GM12878 (cell line): ENCODE data around the gene SPTSSB.

ENCODE experiments used
- CEBPB ChIP-seq, 2 experiments: fragments of 150-350 bp in 1 of 2; IDR thresholded peaks; 2 replicates each; pipeline ENCODE4 v1.6.1; 2012 to 2014; ENCODE audit warnings: low read depth in 2 of 2, low read length in 2 of 2, borderline replicate concordance in 1 of 2, inconsistent platforms in 1 of 2
- NR2F1 ChIP-seq: fragments of 450-650 bp; conservative IDR thresholded peaks from 2 replicates; pipeline ENCODE4 v1.6.1; 2017; ENCODE audit warnings: mild to moderate bottlenecking
- POLR2A ChIP-seq: IDR thresholded peaks from 2 replicates; pipeline ENCODE4 v1.6.1; 2011; ENCODE audit warnings: low read depth, mild to moderate bottlenecking, low read length
- TF ChIP-seq, protein P1 (sequence below), 3 experiments: IDR thresholded peaks in 2 of 3; conservative IDR thresholded peaks in 1 of 3; 2 replicates each; pipeline ENCODE4 v1.5.1; 2011; ENCODE audit warnings: low read depth in 3 of 3, low read length in 3 of 3, mild to moderate bottlenecking in 3 of 3, control low read depth in 2 of 3, moderate library complexity in 2 of 3, inconsistent platforms in 1 of 3, mixed read lengths in 1 of 3; ENCODE audit not compliant: control insufficient read depth in 2 of 3, insufficient read depth in 1 of 3; ENCODE audit errors: extremely low read depth in 1 of 3

- TF ChIP-seq NR2F1 (no peak), POLR2A (no peak), CEBPB (IDR thresholded peaks at IDR 0.05; ENCODE audit: borderline replicate concordance in 1 of 2, low read depth in 2 of 2, low read length in 2 of 2) (no peak)
- TF ChIP-seq, protein P1, sequence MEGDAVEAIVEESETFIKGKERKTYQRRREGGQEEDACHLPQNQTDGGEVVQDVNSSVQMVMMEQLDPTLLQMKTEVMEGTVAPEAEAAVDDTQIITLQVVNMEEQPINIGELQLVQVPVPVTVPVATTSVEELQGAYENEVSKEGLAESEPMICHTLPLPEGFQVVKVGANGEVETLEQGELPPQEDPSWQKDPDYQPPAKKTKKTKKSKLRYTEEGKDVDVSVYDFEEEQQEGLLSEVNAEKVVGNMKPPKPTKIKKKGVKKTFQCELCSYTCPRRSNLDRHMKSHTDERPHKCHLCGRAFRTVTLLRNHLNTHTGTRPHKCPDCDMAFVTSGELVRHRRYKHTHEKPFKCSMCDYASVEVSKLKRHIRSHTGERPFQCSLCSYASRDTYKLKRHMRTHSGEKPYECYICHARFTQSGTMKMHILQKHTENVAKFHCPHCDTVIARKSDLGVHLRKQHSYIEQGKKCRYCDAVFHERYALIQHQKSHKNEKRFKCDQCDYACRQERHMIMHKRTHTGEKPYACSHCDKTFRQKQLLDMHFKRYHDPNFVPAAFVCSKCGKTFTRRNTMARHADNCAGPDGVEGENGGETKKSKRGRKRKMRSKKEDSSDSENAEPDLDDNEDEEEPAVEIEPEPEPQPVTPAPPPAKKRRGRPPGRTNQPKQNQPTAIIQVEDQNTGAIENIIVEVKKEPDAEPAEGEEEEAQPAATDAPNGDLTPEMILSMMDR (IDR thresholded peaks at IDR 0.05 in 2 of 3, conservative IDR thresholded peaks at IDR 0.05 in 1 of 3; ENCODE audit: control insufficient read depth in 2 of 3, extremely low read depth in 1 of 3, insufficient read depth in 1 of 3, low read depth in 3 of 3, low read length in 3 of 3): no peak
Measured at GRCh38 chr3:161405836-161406235, 34.5 kb upstream of the SPTSSB start.
